Stimulated activated CD8-positive, alpha-beta memory T cell treated with anti-CD3 and anti-CD28 coated beads, Interleukin-15, amount 100 ng/mL, for 48 hours (primary cell): Measurements from ENCODE around the gene TFEC.
"Not testable (repeated sequence)": the region's sequence is repeated elsewhere in the genome, so short reads cannot be mapped to it uniquely, and the experiment has no call there.

Source experiments
- DNase-seq, 2 donors: peaks; one replicate each; pipeline ENCODE4 v3.0.0-alpha.2; 2020; ENCODE audit warnings: low read depth in 2 of 2

TFEC gene

GRCh38 chr7:115988401-115988800 is 42.2 kb downstream of the TFEC start:
- DNase-seq = no peak

GRCh38 chr7:115987486-115987885 is 43.1 kb downstream of the TFEC start:
- no peak for DNase-seq

GRCh38 chr7:115984105-115984504 is 46.5 kb downstream of the TFEC start:
- DNase-seq = no peak

- DNase-seq = no peak
Measured at GRCh38 chr7:115980159-115980558, 50.4 kb downstream of the TFEC start.

- no peak for DNase-seq
Measured at GRCh38 chr7:115976651-115977050, 53.9 kb downstream of the TFEC start.

GRCh38 chr7:115975766-115976165 is 54.8 kb downstream of the TFEC start:
- DNase-seq = no peak

- DNase-seq = no peak
Measured at GRCh38 chr7:115973406-115973805, 57.2 kb downstream of the TFEC start.

- DNase-seq = no peak
Measured at GRCh38 chr7:115971506-115971905, 59.1 kb downstream of the TFEC start.

- no peak for DNase-seq
Measured at GRCh38 chr7:115968596-115968995, 62.0 kb downstream of the TFEC start.

GRCh38 chr7:115968171-115968570 is 62.4 kb downstream of the TFEC start:
- DNase-seq = no peak

- DNase-seq = no peak
Measured at GRCh38 chr7:115965796-115966475, 64.6 kb downstream of the TFEC start.

- DNase-seq = no peak
Measured at GRCh38 chr7:115965236-115965635, 65.3 kb downstream of the TFEC start.

GRCh38 chr7:115964799-115965198 is 65.8 kb downstream of the TFEC start:
- DNase-seq = no peak

GRCh38 chr7:115962340-115962739 is 68.2 kb downstream of the TFEC start:
- no peak for DNase-seq

GRCh38 chr7:115953592-115954255 is 76.8 kb downstream of the TFEC start:
- DNase-seq = no peak

- no peak for DNase-seq
Measured at GRCh38 chr7:115952832-115953231, 77.7 kb downstream of the TFEC start.

- DNase-seq = no peak
Measured at GRCh38 chr7:115951547-115951946, 79.0 kb downstream of the TFEC start.

GRCh38 chr7:115941703-115942268 is 88.8 kb downstream of the TFEC start:
- DNase-seq = no peak

- no peak for DNase-seq
Measured at GRCh38 chr7:115940460-115941060, 90.0 kb downstream of the TFEC start.

GRCh38 chr7:115937960-115938359 is 92.6 kb downstream of the TFEC start:
- DNase-seq = no peak

GRCh38 chr7:115933471-115933870 is 97.1 kb downstream of the TFEC start:
- DNase-seq = no peak

GRCh38 chr7:115932880-115933279 is 97.7 kb downstream of the TFEC start:
- DNase-seq = no peak

- not testable (repeated sequence) for DNase-seq
Measured at GRCh38 chr7:115930184-115930583, 100.4 kb downstream of the TFEC start.
